GM21529 (cell line): ENCODE results near the gene LPAR5.
A peak's percentile ranks its signal among the peaks of the same experiment; 100 is the strongest.

ENCODE experiments used
- ATAC-seq: cut with Tn5 transposase; IDR thresholded peaks from one replicate; pipeline ENCODE4 v1.9.1; 2021; ENCODE audit not compliant: unreplicated experiment

The LPAR5 gene

GRCh38 chr12:6635856-6636531, at the start of gene LPAR5:
LPAR5 (minus strand) TSS chr12:6635959; CDS start chr12:6621248, 14,711 bp downstream.
- peak; percentile 43 for ATAC-seq

GRCh38 chr12:6684609-6685008, 48.9 kb upstream of the LPAR5 start:
- no peak for ATAC-seq

DNA sequence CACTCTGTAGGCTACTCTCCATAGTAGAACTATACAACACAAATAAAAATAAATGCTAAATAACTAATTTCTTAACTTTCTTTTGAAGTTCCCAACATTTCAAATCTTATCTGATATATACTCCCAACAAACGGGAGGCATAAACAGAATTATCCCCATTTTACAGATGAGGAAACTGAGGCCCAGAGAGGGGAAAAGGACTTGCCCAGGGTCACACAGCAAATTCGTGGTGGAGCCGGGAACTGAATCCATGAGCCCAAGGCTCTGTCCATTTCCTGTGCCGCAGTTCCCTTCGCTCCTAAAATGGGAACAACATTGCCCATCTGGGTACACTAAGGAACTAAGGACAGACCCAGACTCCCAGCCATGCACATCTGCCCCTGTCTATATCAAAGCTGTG, 41.2 kb upstream of the LPAR5 start:
- ATAC-seq = no peak

GRCh38 chr12:6672143-6672542, 36.4 kb upstream of the LPAR5 start:
- no peak for ATAC-seq

GRCh38 chr12:6667559-6668210, 31.9 kb upstream of the LPAR5 start:
- no peak for ATAC-seq

GRCh38 chr12:6666211-6666610, 30.5 kb upstream of the LPAR5 start:
- ATAC-seq = no peak

GRCh38 chr12:6664902-6665301, 29.1 kb upstream of the LPAR5 start:
- ATAC-seq = no peak

- ATAC-seq = peak; percentile 97
These were observed 27.4 kb upstream of the LPAR5 start, which contains the start of gene ING4 for GRCh38 chr12:6662906-6663742. ING4 (minus strand) TSS chr12:6663119; CDS start chr12:6663101, 18 bp downstream.

GRCh38 chr12:6662602-6662905, 26.8 kb upstream of the LPAR5 start:
- no peak for ATAC-seq

- no peak for ATAC-seq
These were observed 18.2 kb upstream of the LPAR5 start for GRCh38 chr12:6653987-6654386.

DNA sequence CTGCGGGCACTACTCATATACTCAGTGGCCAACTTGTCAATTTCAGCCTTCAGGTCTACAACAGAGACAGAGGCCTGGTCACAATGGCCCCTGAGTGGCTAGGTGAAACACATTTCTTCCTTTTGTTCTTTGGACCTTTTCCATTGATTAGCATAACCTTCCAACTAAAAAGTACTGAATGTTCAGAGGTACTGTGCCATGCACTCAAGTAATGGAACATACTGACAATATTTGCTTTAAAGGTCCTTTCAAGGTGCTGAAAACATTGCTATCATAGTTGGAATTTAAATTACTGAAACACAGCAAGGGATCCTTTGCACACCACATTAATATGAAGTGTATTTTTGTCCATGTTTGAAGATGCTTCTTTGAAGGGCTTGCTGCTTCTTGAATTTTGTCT, 17.6 kb upstream of the LPAR5 start:
- no peak for ATAC-seq

DNA sequence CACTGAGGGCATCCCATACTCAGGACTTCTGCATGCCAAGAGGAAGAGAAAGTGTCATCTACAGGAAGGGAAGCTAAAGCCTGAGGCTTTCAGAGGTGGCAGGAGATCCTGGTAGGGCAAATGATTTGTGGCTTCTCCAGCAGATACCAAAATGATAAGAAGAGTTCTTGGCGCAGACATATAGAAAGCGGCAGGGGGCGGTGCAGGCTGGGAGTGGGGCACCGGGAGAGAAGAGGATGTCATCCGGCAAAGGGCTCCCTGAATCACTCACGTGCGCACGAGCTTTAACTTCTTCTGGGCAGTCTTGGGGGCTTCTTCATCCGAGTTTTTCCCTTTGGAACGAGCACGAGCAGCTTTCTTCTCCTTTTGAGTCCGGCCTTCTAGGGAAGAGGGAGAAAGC, 16.6 kb upstream of the LPAR5 start:
- ATAC-seq = no peak

DNA sequence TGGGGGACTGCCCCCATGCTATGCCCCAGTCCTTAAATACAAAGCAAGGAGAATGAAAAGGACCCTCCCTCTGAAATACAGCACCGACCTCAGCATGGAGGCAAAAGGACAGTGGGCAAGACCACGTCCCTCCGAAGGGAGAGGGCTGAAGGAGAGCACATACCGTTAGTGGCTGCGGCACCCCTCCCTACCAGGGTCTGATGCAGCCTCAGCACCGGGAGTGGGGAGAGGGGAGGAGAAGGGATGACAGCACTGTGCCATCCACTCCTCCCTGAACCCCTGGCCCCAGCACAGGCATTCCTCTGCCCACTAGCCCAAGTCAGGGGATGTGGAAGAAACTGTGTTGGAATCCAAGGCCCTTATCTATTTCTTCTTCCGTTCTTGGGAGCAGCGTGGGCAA, 15.1 kb upstream of the LPAR5 start:
- no peak for ATAC-seq

GRCh38 chr12:6647083-6647604, 11.4 kb upstream of the LPAR5 start, which contains the start of gene ACRBP:
ACRBP (minus strand) TSS chr12:6647432; CDS start chr12:6647366, 66 bp downstream.
- no peak for ATAC-seq

DNA sequence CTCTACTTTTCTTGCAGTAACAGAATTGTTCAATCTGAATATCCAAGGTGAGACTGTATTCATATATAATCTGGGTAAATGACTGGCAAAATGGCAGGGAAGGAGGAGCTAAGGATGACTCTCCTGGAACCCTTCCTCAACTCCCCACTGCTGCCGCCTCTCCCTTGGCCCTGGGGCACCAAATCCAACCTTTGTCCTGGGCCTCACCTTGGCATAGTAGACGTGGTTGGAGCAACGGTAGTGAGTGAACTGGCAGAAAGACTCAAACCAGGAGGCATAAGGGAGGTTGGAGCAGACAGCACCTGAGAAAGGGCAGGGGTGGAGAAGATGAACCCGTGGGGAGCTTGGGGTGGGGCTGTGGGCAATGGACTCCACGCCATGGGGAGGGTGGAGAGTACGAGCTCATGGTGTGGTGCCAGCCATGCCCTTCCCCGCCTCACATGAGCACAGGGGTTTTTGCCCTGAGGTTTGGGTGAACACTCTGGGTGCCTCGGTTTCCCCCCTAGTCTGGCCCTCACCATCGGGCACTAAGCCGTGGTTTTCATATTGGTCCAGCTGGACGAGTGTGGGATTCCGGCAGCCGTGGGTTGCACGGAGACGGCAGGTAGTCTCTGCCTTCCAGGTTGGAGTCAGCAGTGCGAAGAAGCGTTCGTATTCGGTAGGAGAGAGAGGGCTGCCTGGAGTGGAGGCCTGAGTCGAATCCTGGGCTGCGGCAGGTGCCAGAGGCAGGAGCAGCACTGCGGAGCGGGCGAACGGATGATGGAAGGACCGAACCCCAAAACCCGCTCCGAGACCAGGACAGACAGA, 10.7 kb upstream of the LPAR5 start:
- no peak for ATAC-seq

GRCh38 chr12:6644903-6645302, 9.1 kb upstream of the LPAR5 start:
- ATAC-seq = no peak

- no peak for ATAC-seq
These were observed 8.5 kb upstream of the LPAR5 start for GRCh38 chr12:6644257-6644596.

GRCh38 chr12:6643569-6644256, 8.0 kb upstream of the LPAR5 start:
- ATAC-seq = no peak

GRCh38 chr12:6641131-6641530, 5.4 kb upstream of the LPAR5 start:
- ATAC-seq = no peak

DNA sequence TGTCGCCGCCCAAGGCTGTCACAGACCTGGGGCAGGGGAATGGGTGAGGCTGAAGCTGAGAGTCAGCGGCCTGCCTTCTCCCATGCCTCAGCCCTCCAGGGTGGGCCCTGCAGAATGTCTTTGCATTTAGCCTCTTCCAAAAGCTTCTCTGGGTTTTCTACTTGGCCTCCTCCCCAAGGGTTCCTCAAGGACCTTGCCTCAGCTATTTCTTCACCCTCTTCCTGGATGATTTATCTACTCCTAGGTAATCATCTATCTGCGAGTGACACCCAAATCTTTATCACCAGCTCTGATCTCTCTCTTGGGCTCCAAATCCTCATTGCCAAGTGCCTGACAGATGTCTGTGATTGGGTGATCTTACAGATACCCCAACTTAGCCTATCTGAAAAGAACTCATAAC, 4.7 kb upstream of the LPAR5 start:
- no peak for ATAC-seq
